T-cell (primary cell): ENCODE results near the gene LRRC2. TPM values are rescaled to one million over a fixed set of nuclear protein-coding genes. Genes with fewer than 3 reads are reported as not detected.
"Not testable (repeated sequence)": the region's sequence is repeated elsewhere in the genome, so short reads cannot be mapped to it uniquely, and the experiment has no call there.

Source experiments
- ATAC-seq, 4 experiments: fragments of 200-7000 bp in 3 of 4; fragments of 150-1000 bp in 1 of 4; cut with Tn5 transposase; replicated peaks in 1 of 4; 1 replicate in 3 of 4; 2 replicates in 1 of 4; pipeline ENCODE4 v1.10.0; 2021; ENCODE audit warnings: moderate library complexity in 3 of 4, mild to moderate bottlenecking in 2 of 4, moderate number of reproducible peaks in 1 of 4
- CTCF ChIA-PET, 2 donors: fragments of 300-600 bp; sonication (Branson Sonifier 250); formaldehyde crosslinking; loops; one replicate each; lab custom pipeline; 2022; ENCODE audit warnings: antibody characterized with exemption in 2 of 2; lab: Charles Lee
- POLR2A ChIA-PET, 2 donors: fragments of 300-600 bp; sonication (Branson Sonifier 250); formaldehyde crosslinking; loops; one replicate each; lab custom pipeline; 2022; ENCODE audit warnings: antibody characterized with exemption in 2 of 2; lab: Charles Lee
- DNase-seq, 35 experiments: peaks; one replicate each; pipeline versions ENCODE4 v3.0.0 to v3.0.0-alpha.2; 2013 to 2023
- H3K27ac ChIP-seq: one replicate; pipeline ENCODE4 v1.5.1; 2013; ENCODE audit warnings: low read length
- H3K27me3 ChIP-seq, 2 experiments: replicated peaks in 1 of 2; 1 replicate in 1 of 2; 2 replicates in 1 of 2; pipeline versions ENCODE4 v1.6.1 to v1.7.0; 2013; ENCODE audit warnings: low read length in 1 of 2, mixed read lengths in 1 of 2; ENCODE audit not compliant: control insufficient read depth in 2 of 2, insufficient read depth in 2 of 2; ENCODE audit errors: extremely low read depth in 1 of 2
- H3K36me3 ChIP-seq, 2 donors: 1 replicate in 1 of 2; 2 replicates in 1 of 2; pipeline versions ENCODE4 v1.6.1 to v1.7.0; 2013; ENCODE audit warnings: low read length in 1 of 2; ENCODE audit not compliant: control insufficient read depth in 2 of 2, insufficient read depth in 1 of 2; ENCODE audit errors: extremely low read depth in 1 of 2
- H3K4me1 ChIP-seq, 2 experiments: 1 replicate in 1 of 2; 2 replicates in 1 of 2; pipeline versions ENCODE4 v1.6.1 to v1.7.0; 2013; ENCODE audit warnings: low read length in 2 of 2, mixed read lengths in 1 of 2; ENCODE audit not compliant: insufficient read depth in 2 of 2, control insufficient read depth in 1 of 2; ENCODE audit errors: extremely low read depth in 1 of 2
- H3K4me3 ChIP-seq, 2 donors: 1 replicate in 1 of 2; 2 replicates in 1 of 2; pipeline versions ENCODE4 v1.5.1 to v1.7.0; 2013; ENCODE audit warnings: mild to moderate bottlenecking in 2 of 2, low read length in 1 of 2, moderate library complexity in 1 of 2; ENCODE audit not compliant: control insufficient read depth in 1 of 2; ENCODE audit errors: extremely low read depth in 1 of 2
- H3K9me3 ChIP-seq: 2 replicates; pipeline ENCODE4 v1.7.0; 2013
- H3K27ac Mint-ChIP-seq, 2 donors: one replicate each; pipeline ENCODE4 v1.8.0; 2020 to 2021; ENCODE audit warnings: mild to moderate bottlenecking in 2 of 2, mixed read lengths in 2 of 2
- H3K27me3 Mint-ChIP-seq, 2 donors: one replicate each; pipeline ENCODE4 v1.8.0; 2021 to 2022; ENCODE audit warnings: mixed read lengths in 2 of 2
- H3K36me3 Mint-ChIP-seq: one replicate; pipeline ENCODE4 v1.8.0; 2021; ENCODE audit warnings: mixed read lengths
- H3K4me1 Mint-ChIP-seq, 3 donors: one replicate each; pipeline ENCODE4 v1.8.0; 2020 to 2022; ENCODE audit warnings: mixed read lengths in 3 of 3, mild to moderate bottlenecking in 1 of 3
- H3K4me3 Mint-ChIP-seq, 3 donors: one replicate each; pipeline ENCODE4 v1.8.0; 2020 to 2022; ENCODE audit warnings: mild to moderate bottlenecking in 3 of 3, mixed read lengths in 3 of 3, moderate library complexity in 3 of 3
- H3K9me3 Mint-ChIP-seq, 3 donors: one replicate each; pipeline ENCODE4 v1.8.0; 2020 to 2022; ENCODE audit warnings: mixed read lengths in 3 of 3
- WGBS: methylation state at CpG from one replicate; pipeline ENCODE4 v1.1.5; 2013; ENCODE audit warnings: missing lambda C conversion rate; ENCODE audit not compliant: insufficient coverage; 5-methylcytosine and 5-hydroxymethylcytosine counted together
- total RNA-seq, 35 experiments: library from RNA in 6 of 35; stranded (reverse) in 6 of 35; fragments of 120-200 nt in 1 of 35; gene quantifications; one replicate each; pipeline versions ENCODE4 v1.2.1 to v1.2.4 and lab custom pipeline; 2013 to 2026

Gene LRRC2
- total RNA-seq, 5 donors from 2014 or later (not counting 1 experiment from before 2014, with no cell fraction given): 0.30 to 1.9 (median 1.0) TPM

- CTCF ChIA-PET: no interaction called here
- POLR2A ChIA-PET: no interaction called here
- no peaks in the 10 kb centered on the region for H3K9me3 Mint-ChIP-seq
- DNase-seq (no peak), ATAC-seq (no peak)
- H3K27ac Mint-ChIP-seq: no peak overlapping the region
- peaks cover 0 to 4% of the 10 kb centered on the region in 2 experiments for H3K27me3 ChIP-seq
- H3K36me3 Mint-ChIP-seq: no peaks in the 10 kb centered on the region
- H3K4me3 Mint-ChIP-seq: no peak overlapping the region
- 93% methylated on average over 3 of the region's 8 CpGs for WGBS
- H3K4me1 Mint-ChIP-seq: no peaks in the 10 kb centered on the region
- peaks cover 2 to 3% of the 10 kb centered on the region in 2 donors for H3K27me3 Mint-ChIP-seq
- no peaks in the 10 kb centered on the region for H3K9me3 ChIP-seq
- H3K4me3 ChIP-seq: no peak overlapping the region
- no peaks in the 10 kb centered on the region for H3K4me1 ChIP-seq
- no peaks in the 10 kb centered on the region for H3K36me3 ChIP-seq
- no peak overlapping the region for H3K27ac ChIP-seq
These were observed 29.8 kb upstream of the LRRC2 start for GRCh38 chr3:46595819-46596314.

- Histone ChIP-seq H3K36me3 (no peaks in the 10 kb centered on the region), H3K4me3 (no peak overlapping the region), H3K4me1 (no peaks in the 10 kb centered on the region), H3K27me3 (peaks cover 0 to 4% of the 10 kb centered on the region in 2 experiments), H3K27ac (no peak overlapping the region), H3K9me3 (no peaks in the 10 kb centered on the region)
- Mint-ChIP-seq H3K36me3 (no peaks in the 10 kb centered on the region), H3K9me3 (no peaks in the 10 kb centered on the region), H3K4me3 (no peak overlapping the region), H3K27ac (no peak overlapping the region), H3K27me3 (peaks cover 2 to 3% of the 10 kb centered on the region in 2 donors), H3K4me1 (no peaks in the 10 kb centered on the region)
- DNase-seq: no peak
- CTCF ChIA-PET: no interaction called here
- POLR2A ChIA-PET: no interaction called here
- WGBS: 83% methylated on average over 1 of the region's 4 CpGs
- no peak for ATAC-seq
These were observed 28.6 kb upstream of the LRRC2 start for GRCh38 chr3:46594723-46595122.

- H3K4me1 ChIP-seq: no peaks in the 10 kb centered on the region
- no peaks in the 10 kb centered on the region for H3K27me3 Mint-ChIP-seq
- H3K4me3 ChIP-seq: no peak overlapping the region
- H3K36me3 ChIP-seq: no peaks in the 10 kb centered on the region
- ATAC-seq (no peak), DNase-seq (no peak)
- H3K4me1 Mint-ChIP-seq: no peaks in the 10 kb centered on the region
- no peaks in the 10 kb centered on the region for H3K9me3 ChIP-seq
- peaks cover 0 to 2% of the 10 kb centered on the region in 2 experiments for H3K27me3 ChIP-seq
- H3K27ac ChIP-seq: no peak overlapping the region
- H3K36me3 Mint-ChIP-seq: no peaks in the 10 kb centered on the region
- ChIA-PET POLR2A (interaction anchor here in 1 of 2 donors (0.6 kb wide), 1 partner anchor 170 kb away, joined by 3 read pairs; no protein-coding TSS in a partner anchor), CTCF (no interaction called here)
- H3K4me3 Mint-ChIP-seq: no peak overlapping the region
- no peaks in the 10 kb centered on the region for H3K9me3 Mint-ChIP-seq
- no peak overlapping the region for H3K27ac Mint-ChIP-seq
These were observed 27.9 kb upstream of the LRRC2 start for GRCh38 chr3:46593979-46594378.

GRCh38 chr3:46593274-46593862 is 27.3 kb upstream of the LRRC2 start:
- Histone ChIP-seq H3K4me1 (no peaks in the 10 kb centered on the region), H3K9me3 (no peaks in the 10 kb centered on the region), H3K36me3 (no peaks in the 10 kb centered on the region), H3K27me3 (peaks cover 0 to 2% of the 10 kb centered on the region in 2 experiments), H3K27ac (no peak overlapping the region), H3K4me3 (no peak overlapping the region)
- 95% methylated on average over 4 of the region's 14 CpGs for WGBS
- H3K4me1 Mint-ChIP-seq: no peaks in the 10 kb centered on the region
- DNase-seq (no peak), ATAC-seq (no peak)
- POLR2A ChIA-PET: interaction anchor here in 1 of 2 donors (0.6 kb wide), 1 partner anchor 171 kb away, joined by 3 read pairs; no protein-coding TSS in a partner anchor
- no peak overlapping the region for H3K4me3 Mint-ChIP-seq
- no peak overlapping the region for H3K27ac Mint-ChIP-seq
- no peaks in the 10 kb centered on the region for H3K9me3 Mint-ChIP-seq
- H3K36me3 Mint-ChIP-seq: no peaks in the 10 kb centered on the region
- no peaks in the 10 kb centered on the region for H3K27me3 Mint-ChIP-seq
- CTCF ChIA-PET: no interaction called here

GRCh38 chr3:46587268-46587667 is 21.2 kb upstream of the LRRC2 start:
- H3K27ac ChIP-seq, ATAC-seq, CTCF ChIA-PET, H3K36me3 ChIP-seq, H3K36me3 Mint-ChIP-seq, H3K4me3 ChIP-seq, H3K4me3 Mint-ChIP-seq, H3K9me3 Mint-ChIP-seq, DNase-seq, H3K4me1 ChIP-seq, H3K9me3 ChIP-seq, H3K27me3 Mint-ChIP-seq, H3K27ac Mint-ChIP-seq, POLR2A ChIA-PET: not testable (repeated sequence)
- peaks cover 0 to 12% of the 10 kb centered on the region in 2 experiments for H3K27me3 ChIP-seq
- 82% methylated on average over 2 of the region's 3 CpGs for WGBS
- H3K4me1 Mint-ChIP-seq: peaks cover 9 to 11% (median 9%) of the 10 kb centered on the region in 3 donors

- Mint-ChIP-seq H3K9me3 (no peaks in the 10 kb centered on the region), H3K27ac (no peak overlapping the region), H3K27me3 (peaks cover 0 to 5% of the 10 kb centered on the region in 2 donors), H3K4me3 (no peak overlapping the region), H3K36me3 (no peaks in the 10 kb centered on the region), H3K4me1 (peaks cover 9 to 11% (median 9%) of the 10 kb centered on the region in 3 donors)
- no peak for ATAC-seq
- Histone ChIP-seq H3K36me3 (no peaks in the 10 kb centered on the region), H3K27ac (no peak overlapping the region), H3K4me3 (no peak overlapping the region), H3K4me1 (peaks cover 0 to 4% of the 10 kb centered on the region in 2 experiments), H3K27me3 (peaks cover 0 to 12% of the 10 kb centered on the region in 2 experiments), H3K9me3 (no peaks in the 10 kb centered on the region)
- DNase-seq: no peak
- WGBS: 94% methylated on average over 4 of the region's 6 CpGs
- ChIA-PET POLR2A (no interaction called here), CTCF (no interaction called here)
These were observed 20.7 kb upstream of the LRRC2 start for GRCh38 chr3:46586738-46587246.
